Measurements from ENCODE around the gene OR6A2. TPM values are rescaled to one million over a fixed set of nuclear protein-coding genes. Genes with fewer than 3 reads are reported as not detected.

Gene OR6A2
- total RNA-seq, 4 donors from 2014 or later, result not detected

GRCh38 chr11:6755303-6755952 lies 44.1 kb downstream of the OR6A2 start:
- no peak overlapping the region for H3K4me3 ChIP-seq (ENCODE audit: low read depth, poor library complexity, severe bottlenecking)
- intact Hi-C loops (cut with DNase I; ENCODE audit: low total_unique reads), result no loop called here
- DNase-seq (ENCODE audit: low spot score in 2 of 2), result no peak
- 9 to 11% methylated on average over 5 of the region's 5 CpGs for WGBS, 2 donors
- TF ChIP-seq POLR2A (IDR thresholded peaks at IDR 0.05) (no peak), CTCF (IDR thresholded peaks at IDR 0.05) (no peak)

GRCh38 chr11:6747097-6747668 lies 52.3 kb downstream of the OR6A2 start:
- no peak for TF ChIP-seq CTCF (IDR thresholded peaks at IDR 0.05)
- TF ChIP-seq POLR2A (IDR thresholded peaks at IDR 0.05), result no peak
- WGBS, 2 donors, result 81 to 85% methylated on average over 3 of the region's 3 CpGs

GRCh38 chr11:6746626-6747025 lies 52.9 kb downstream of the OR6A2 start:
- TF ChIP-seq POLR2A (IDR thresholded peaks at IDR 0.05), result no peak
- no peak for TF ChIP-seq CTCF (IDR thresholded peaks at IDR 0.05)
- DNase-seq (ENCODE audit: low spot score in 2 of 2), result no peak
- 60 to 67% methylated on average over 1 of the region's 1 CpG for WGBS, 2 donors
- intact Hi-C loops (cut with DNase I; ENCODE audit: low total_unique reads), result no loop called here
- no peak overlapping the region for H3K4me3 ChIP-seq (ENCODE audit: low read depth, poor library complexity, severe bottlenecking)

More at GRCh38 chr11:6747097-6747668, 52.3 kb downstream of the OR6A2 start:
- no peak overlapping the region for H3K4me3 ChIP-seq (ENCODE audit: low read depth, poor library complexity, severe bottlenecking)
- no peak for DNase-seq (ENCODE audit: low spot score in 2 of 2)
- intact Hi-C loops (cut with DNase I; ENCODE audit: low total_unique reads), result no loop called here

GRCh38 chr11:6746086-6746618 lies 53.3 kb downstream of the OR6A2 start:
- TF ChIP-seq CTCF (IDR thresholded peaks at IDR 0.05), result no peak
- 39 to 47% methylated on average over 5 of the region's 5 CpGs for WGBS, 2 donors
- H3K4me3 ChIP-seq (ENCODE audit: low read depth, poor library complexity, severe bottlenecking), result no peak overlapping the region
- intact Hi-C loops (cut with DNase I; ENCODE audit: low total_unique reads), result no loop called here
- no peak for DNase-seq (ENCODE audit: low spot score in 2 of 2)

- no peak overlapping the region for H3K4me3 ChIP-seq (ENCODE audit: low read depth, poor library complexity, severe bottlenecking)
- intact Hi-C loops (cut with DNase I; ENCODE audit: low total_unique reads), result no loop called here
- TF ChIP-seq POLR2A (IDR thresholded peaks at IDR 0.05), result no peak
- TF ChIP-seq CTCF (IDR thresholded peaks at IDR 0.05), result no peak
- WGBS, 2 donors, result 64 to 71% methylated on average over 2 of the region's 2 CpGs
- no peak for DNase-seq (ENCODE audit: low spot score in 2 of 2)
Measured at GRCh38 chr11:6745465-6746015, 53.9 kb downstream of the OR6A2 start.

Measured in lower leg skin (tissue), 4 donors.